Fibroblast of villous mesenchyme (primary cell): ENCODE data around the gene SMYD3. TPM values are rescaled to one million over a fixed set of nuclear protein-coding genes. Genes with fewer than 3 reads are reported as not detected.

ENCODE experiments used
- DNase-seq: peaks from one replicate; pipeline ENCODE4 v3.0.0-alpha.2; 2010; ENCODE audit warnings: low read depth
- H3K4me3 ChIP-seq: 2 replicates; pipeline ENCODE4 v1.5.1; 2011; ENCODE audit warnings: low read depth, mild to moderate bottlenecking, low read length
- CTCF ChIP-seq: IDR thresholded peaks from 2 replicates; pipeline ENCODE4 v1.5.1; 2012; ENCODE audit warnings: low read depth, mild to moderate bottlenecking, low read length; ENCODE audit not compliant: insufficient read depth
- total RNA-seq: library from RNA; depleted of rRNA; stranded (reverse); fragments of >200 nt; gene quantifications from 2 replicates; pipeline ENCODE4 v1.2.3, GENCODE V29; 2012

SMYD3 gene
- total RNA-seq, 1 donor = 35.4 TPM

DNA sequence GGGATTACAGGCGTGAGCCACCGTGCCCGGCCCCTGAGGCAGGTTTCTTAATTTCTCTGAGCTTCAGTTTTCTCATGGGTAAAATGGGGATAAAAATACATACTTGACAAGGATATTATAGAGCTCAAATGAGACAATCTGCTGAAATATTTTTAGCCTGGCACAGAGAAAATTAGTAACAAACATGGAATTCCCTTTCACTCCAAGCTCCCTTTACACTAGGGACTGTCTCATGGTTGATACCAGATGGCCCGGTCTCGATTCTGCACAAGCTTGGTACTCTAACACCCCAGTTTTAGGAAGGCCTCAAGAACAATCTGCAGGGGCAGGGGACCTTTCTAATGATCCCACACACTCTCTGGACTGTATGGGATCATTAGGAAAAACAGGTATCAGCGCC lies 671.7 kb downstream of the SMYD3 start:
- no peak for DNase-seq
- H3K4me3 ChIP-seq = no peak overlapping the region
- TF ChIP-seq CTCF = no peak

DNA sequence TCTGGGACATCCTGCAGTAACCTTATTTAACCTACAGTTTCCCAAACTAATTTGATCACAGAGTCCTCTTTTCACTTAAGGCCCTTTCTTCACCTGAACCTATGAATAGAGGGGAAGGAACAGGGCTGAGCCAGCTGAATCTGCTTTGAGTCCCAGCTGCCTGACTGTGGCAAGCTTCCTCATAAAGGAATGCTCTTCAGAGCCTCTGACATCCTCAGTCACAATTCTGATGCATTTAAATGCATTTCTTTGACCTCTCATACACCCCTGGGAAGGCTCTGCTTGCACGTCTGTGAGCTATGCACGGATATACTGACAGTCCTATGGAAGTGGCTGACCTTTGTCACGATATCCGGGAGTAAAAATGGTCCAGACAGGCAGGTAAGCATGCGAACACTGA lies 673.1 kb downstream of the SMYD3 start:
- no peak for DNase-seq
- TF ChIP-seq CTCF = no peak
- H3K4me3 ChIP-seq = no peak overlapping the region

GRCh38 chr1:245832771-245833527 lies 674.1 kb downstream of the SMYD3 start:
- no peak for DNase-seq

DNA sequence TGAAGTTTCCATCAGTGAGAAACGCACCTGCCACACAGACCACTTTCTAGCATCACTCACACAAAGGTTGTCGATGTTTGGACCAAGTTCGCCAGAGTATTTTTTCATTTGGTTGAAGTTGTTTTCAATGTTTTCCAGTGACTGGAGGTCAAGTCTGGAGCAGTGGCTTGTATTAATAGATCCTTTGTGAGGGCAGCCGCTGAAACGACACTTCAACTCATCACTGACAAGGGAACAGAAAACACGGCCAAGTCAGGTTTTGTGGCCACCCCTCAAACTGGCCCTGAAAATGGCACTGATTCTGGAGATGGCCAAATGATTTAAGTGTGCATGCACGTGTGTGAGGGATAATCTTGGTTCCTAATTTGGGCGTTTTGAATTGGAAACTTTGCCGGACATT lies 675.6 kb downstream of the SMYD3 start:
- no peak for TF ChIP-seq CTCF
- no peak for DNase-seq

More at GRCh38 chr1:245832771-245833527, 674.1 kb downstream of the SMYD3 start:
- H3K4me3 ChIP-seq = no peak overlapping the region
- TF ChIP-seq CTCF = no peak

GRCh38 chr1:245829826-245830225 lies 677.3 kb downstream of the SMYD3 start:
- H3K4me3 ChIP-seq = no peak overlapping the region
- TF ChIP-seq CTCF = no peak
- no peak for DNase-seq

More for the DNA sequence above, 675.6 kb downstream of the SMYD3 start:
- H3K4me3 ChIP-seq = no peak overlapping the region

DNA sequence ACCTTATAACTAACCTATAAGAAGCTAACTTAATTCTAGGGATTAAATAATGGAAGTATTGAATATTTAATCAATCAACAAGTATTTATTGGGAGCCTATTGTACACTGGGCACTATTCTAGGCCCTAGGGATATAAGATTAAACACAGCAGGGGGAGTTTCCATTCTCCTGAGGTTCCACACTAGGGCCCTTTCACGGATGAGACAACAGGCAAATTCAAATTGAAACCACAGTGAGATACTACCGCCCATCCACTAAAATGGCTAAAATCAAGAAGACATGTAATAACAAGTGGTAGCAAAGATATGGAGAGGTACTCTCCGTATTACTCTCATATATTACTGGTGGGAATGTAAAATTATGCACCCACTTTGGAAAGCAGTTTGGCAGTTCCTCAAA lies 677.9 kb downstream of the SMYD3 start:
- TF ChIP-seq CTCF = no peak
- DNase-seq = no peak
- no peak overlapping the region for H3K4me3 ChIP-seq

GRCh38 chr1:245827301-245827700 lies 679.8 kb downstream of the SMYD3 start:
- no peak for TF ChIP-seq CTCF
- H3K4me3 ChIP-seq = no peak overlapping the region
- DNase-seq = no peak
